Astrocyte (in vitro differentiated cells and primary cell): Measurements from ENCODE around the gene ARV1.

Source experiments
- CTCF ChIP-seq: IDR thresholded peaks from 2 replicates; pipeline ENCODE4 v1.5.1; 2011; ENCODE audit warnings: low read depth, mild to moderate bottlenecking, inconsistent platforms, low read length, moderate library complexity; ENCODE audit not compliant: insufficient read depth
- EZH2 ChIP-seq: IDR thresholded peaks from 2 replicates; pipeline ENCODE4 v1.6.1; 2012; ENCODE audit warnings: mild to moderate bottlenecking, low read length, inconsistent platforms; ENCODE audit not compliant: insufficient read depth

GRCh38 chr1:230957580-230957989 is 21.3 kb upstream of the ARV1 start:
- TF ChIP-seq CTCF (no peak), EZH2 (no peak)
